Purkinje cell (primary cell): ENCODE data around the gene CEP44. TPM values are rescaled to one million over a fixed set of nuclear protein-coding genes. Genes with fewer than 3 reads are reported as not detected.

ENCODE experiments used
- polyA plus RNA-seq: library from polyadenylated mRNA; unstranded; fragments of >200 nt; fragmentation: Nextera tagmentation; gene quantifications from 2 replicates; pipeline ENCODE4 v1.2.1, GENCODE V29; 2014

Gene CEP44, protein sequence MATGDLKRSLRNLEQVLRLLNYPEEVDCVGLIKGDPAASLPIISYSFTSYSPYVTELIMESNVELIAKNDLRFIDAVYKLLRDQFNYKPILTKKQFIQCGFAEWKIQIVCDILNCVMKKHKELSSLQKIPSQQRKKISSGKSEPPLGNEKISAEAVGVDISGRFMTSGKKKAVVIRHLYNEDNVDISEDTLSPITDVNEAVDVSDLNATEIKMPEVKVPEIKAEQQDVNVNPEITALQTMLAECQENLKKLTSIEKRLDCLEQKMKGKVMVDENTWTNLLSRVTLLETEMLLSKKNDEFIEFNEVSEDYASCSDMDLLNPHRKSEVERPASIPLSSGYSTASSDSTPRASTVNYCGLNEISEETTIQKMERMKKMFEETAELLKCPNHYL
- polyA plus RNA-seq: 10.0 and 21.4 TPM in 2 replicates

DNA sequence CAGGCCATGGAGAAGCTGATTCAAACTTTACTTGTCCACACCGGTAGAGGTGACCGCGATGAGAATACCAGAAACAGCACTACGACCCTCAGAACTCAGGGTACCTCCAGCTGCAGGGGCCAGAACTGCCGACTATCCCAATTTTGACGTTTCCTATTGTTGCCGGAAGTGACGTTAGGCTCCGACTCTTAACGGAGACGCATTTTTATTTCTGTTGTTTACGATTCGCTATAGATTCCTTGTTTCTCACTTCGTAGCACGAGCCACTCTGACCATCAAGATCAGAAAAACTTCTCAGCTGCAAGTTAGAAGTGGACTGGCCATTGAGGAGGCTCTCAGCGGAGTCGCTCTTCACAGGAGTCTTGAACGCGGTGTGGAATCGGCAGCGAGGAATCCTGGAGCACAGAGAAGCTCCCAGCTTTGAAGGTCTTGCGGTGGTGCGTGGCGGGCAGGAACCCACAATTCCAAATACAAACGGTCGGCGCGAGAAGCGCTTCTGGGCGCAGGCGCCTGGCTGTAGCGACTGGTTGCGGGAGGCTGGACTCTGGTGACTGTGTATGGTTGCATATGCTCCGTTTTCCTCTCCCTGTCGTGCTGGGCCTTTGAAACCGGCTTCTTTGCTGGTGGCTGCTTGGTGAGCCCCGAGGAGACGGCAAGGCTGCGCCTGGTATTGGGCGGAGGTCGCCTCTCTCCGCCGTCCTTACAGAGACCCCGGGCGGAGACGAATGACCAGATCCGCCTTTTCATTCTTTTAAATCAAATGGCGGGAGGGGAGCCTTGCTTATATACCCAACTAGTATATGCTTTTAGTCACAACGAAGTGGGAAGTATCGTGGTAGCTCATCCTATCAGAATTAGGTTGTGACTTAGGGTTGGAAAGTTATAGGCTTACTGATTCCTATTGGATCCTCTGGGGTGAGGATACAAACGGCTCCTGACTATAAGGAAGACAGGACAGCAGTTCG, at the start of gene CEP44, which contains the start of gene FBXO8:
CEP44 (plus strand) TSS at position 405 of the 965 bp plus-strand sequence. CDS start 15,211 bp downstream, outside the sequence.
FBXO8 (minus strand) TSS at position 161 of the 965 bp plus-strand sequence. CDS start 20,575 bp downstream, outside the sequence.

Other genes starting within 250 kb of the CEP44 start
- gene FBXO8, start 244 bp upstream of the CEP44 start, polyA plus RNA-seq: 20.7 and 27.3 TPM in 2 replicates
- 0.28 and 1.7 TPM in 2 replicates for gene HPGD, start 238.6 kb downstream of the CEP44 start, polyA plus RNA-seq